Lower lobe of right lung (tissue), 2 donors: Measurements from ENCODE around the gene GIPC3. TPM values are rescaled to one million over a fixed set of nuclear protein-coding genes. Genes with fewer than 3 reads are reported as not detected.
A peak's percentile ranks its signal among the peaks of the same experiment; 100 is the strongest.

Experiments
- ATAC-seq, 2 donors: fragments of 200-7000 bp; cut with Tn5 transposase; one replicate each; pipeline ENCODE4 v1.9.1; 2020 to 2022; ENCODE audit warnings: mild to moderate bottlenecking in 2 of 2, moderate library complexity in 2 of 2
- DNase-seq: peaks from one replicate; pipeline ENCODE4 v3.0.0-alpha.2; 2020
- H3K27ac ChIP-seq: fragments of 200-600 bp; one replicate; pipeline ENCODE4 v1.8.0; 2022
- H3K27me3 ChIP-seq: fragments of 200-600 bp; one replicate; pipeline ENCODE4 v1.8.0; 2022; ENCODE audit warnings: low read depth
- H3K36me3 ChIP-seq: fragments of 200-600 bp; one replicate; pipeline ENCODE4 v1.8.0; 2022; ENCODE audit warnings: mild to moderate bottlenecking
- H3K4me1 ChIP-seq: fragments of 200-600 bp; one replicate; pipeline ENCODE4 v1.8.0; 2022
- H3K4me3 ChIP-seq: fragments of 200-600 bp; one replicate; pipeline ENCODE4 v1.8.0; 2022; ENCODE audit warnings: mild to moderate bottlenecking
- H3K9me3 ChIP-seq: fragments of 200-600 bp; one replicate; pipeline ENCODE4 v1.8.0; 2022
- CTCF ChIP-seq: fragments of 200-600 bp; IDR thresholded peaks from one replicate; pipeline ENCODE4 v1.8.0; 2022; ENCODE audit warnings: antibody characterized with exemption, mild to moderate bottlenecking
- intact Hi-C: fragments of 100-400 bp; cut with DNase I; formaldehyde crosslinking; loops from one replicate; pipeline ENCODE4 v1.11.0; 2022
- total RNA-seq: library from RNA; stranded (reverse); fragmentation: NEBNext Ultra II Directional; extraction: Animal tissue kit (Norgen Biotek cat#: 25700); gene quantifications from one replicate; pipeline ENCODE4 v1.2.1, GENCODE V29; 2021
- donor health status: DM: no; HTN: yes; CAD: no; lungs with severe emphysema.

The GIPC3 gene
- total RNA-seq, 1 donor from 2014 or later = 4.2 TPM

- ATAC-seq (no peak), DNase-seq (peak; percentile 31)
- H3K9me3 ChIP-seq = no peaks in the 10 kb centered on the region
- H3K36me3 ChIP-seq = peaks cover 23% of the 10 kb centered on the region
- peaks cover 40% of the 10 kb centered on the region for H3K4me1 ChIP-seq
- TF ChIP-seq CTCF = no peak
- H3K27ac ChIP-seq = no peak overlapping the region
- no peak overlapping the region for H3K4me3 ChIP-seq
- intact Hi-C loops = no loop called here
- no peaks in the 10 kb centered on the region for H3K27me3 ChIP-seq
Measured at GRCh38 chr19:3551792-3552095, 33.5 kb upstream of the GIPC3 start.

- peak overlapping the region; percentile 62 for H3K27ac ChIP-seq
- intact Hi-C loops = no loop called here
- H3K27me3 ChIP-seq = no peaks in the 10 kb centered on the region
- no peak for ATAC-seq
- H3K4me1 ChIP-seq = peaks cover 48% of the 10 kb centered on the region
- no peak for DNase-seq
- no peaks in the 10 kb centered on the region for H3K9me3 ChIP-seq
- H3K36me3 ChIP-seq = no peaks in the 10 kb centered on the region
- no peak for TF ChIP-seq CTCF
- peak overlapping the region; percentile 23 for H3K4me3 ChIP-seq
Measured at GRCh38 chr19:3554254-3555083, 30.8 kb upstream of the GIPC3 start.

- Histone ChIP-seq H3K27ac (no peak overlapping the region), H3K4me3 (peak overlapping the region; percentile 95), H3K27me3 (no peaks in the 10 kb centered on the region), H3K36me3 (no peaks in the 10 kb centered on the region), H3K4me1 (peaks cover 48% of the 10 kb centered on the region), H3K9me3 (no peaks in the 10 kb centered on the region)
- DNase-seq (peak; percentile 40), ATAC-seq (no peak)
- intact Hi-C loops = no loop called here
- TF ChIP-seq CTCF = no peak
Measured at GRCh38 chr19:3555653-3556422, 29.4 kb upstream of the GIPC3 start.

GRCh38 chr19:3556423-3556977 is 28.8 kb upstream of the GIPC3 start:
- H3K27me3 ChIP-seq = no peaks in the 10 kb centered on the region
- H3K27ac ChIP-seq = peak overlapping the region; percentile 87
- intact Hi-C loops = no loop called here
- ATAC-seq = no peak
- H3K36me3 ChIP-seq = no peaks in the 10 kb centered on the region
- H3K4me3 ChIP-seq = peak overlapping the region; percentile 95
- no peaks in the 10 kb centered on the region for H3K9me3 ChIP-seq
- DNase-seq = no peak
- TF ChIP-seq CTCF = no peak
- peaks cover 48% of the 10 kb centered on the region for H3K4me1 ChIP-seq

- DNase-seq = peak; percentile 70
- peaks cover 48% of the 10 kb centered on the region for H3K4me1 ChIP-seq
- H3K27ac ChIP-seq = peak overlapping the region; percentile 87
Measured at GRCh38 chr19:3556978-3557460, 28.3 kb upstream of the GIPC3 start.

More at GRCh38 chr19:3556978-3557460, 28.3 kb upstream of the GIPC3 start:
- H3K36me3 ChIP-seq = no peaks in the 10 kb centered on the region
- no peaks in the 10 kb centered on the region for H3K9me3 ChIP-seq
- H3K4me3 ChIP-seq = peak overlapping the region; percentile 95
- intact Hi-C loops = no loop called here
- peak; percentile 23 to 35 for ATAC-seq
- peak; percentile 15 for TF ChIP-seq CTCF
- no peaks in the 10 kb centered on the region for H3K27me3 ChIP-seq
